Vagina (tissue), 2 donors: ENCODE measurements around the gene HDC. TPM values are rescaled to one million over a fixed set of nuclear protein-coding genes. Genes with fewer than 3 reads are reported as not detected.

Experiments used
- DNase-seq, 2 donors: peaks; one replicate each; pipeline ENCODE4 v3.0.0-alpha.2; 2017; ENCODE audit errors: extremely low spot score in 2 of 2
- H3K27ac ChIP-seq: fragments of 200-600 bp; sonication (generic); one replicate; pipeline ENCODE4 v1.5.1; 2019
- H3K27me3 ChIP-seq: fragments of 200-600 bp; sonication (generic); one replicate; pipeline ENCODE4 v1.5.1; 2019
- H3K36me3 ChIP-seq, 2 donors: fragments of 200-600 bp; sonication (generic); one replicate each; pipeline ENCODE4 v1.5.1; 2017 to 2019
- H3K4me1 ChIP-seq: fragments of 200-600 bp; sonication (generic); one replicate; pipeline ENCODE4 v1.5.1; 2019
- H3K4me3 ChIP-seq, 2 donors: fragments of 200-600 bp; sonication (generic); 1 replicate in 1 of 2; 2 replicates in 1 of 2; pipeline ENCODE4 v1.5.1; 2016 to 2019
- H3K9me3 ChIP-seq: fragments of 200-600 bp; sonication (generic); one replicate; pipeline ENCODE4 v1.5.1; 2019
- POLR2A ChIP-seq, 2 donors: fragments of 450-650 bp; IDR thresholded peaks; one replicate each; pipeline ENCODE4 v1.6.1; 2017; ENCODE audit warnings: antibody characterized with exemption in 2 of 2, mild to moderate bottlenecking in 2 of 2, moderate library complexity in 2 of 2
- POLR2AphosphoS5 ChIP-seq, 2 donors: sonication (generic); formaldehyde crosslinking; IDR thresholded peaks; one replicate each; pipeline ENCODE4 v1.9.0; 2017; ENCODE audit warnings: antibody characterized with exemption in 2 of 2, mild to moderate bottlenecking in 2 of 2, low read depth in 1 of 2; ENCODE audit not compliant: insufficient read depth in 1 of 2
- intact Hi-C: fragments of 100-400 bp; cut with DNase I; formaldehyde crosslinking; loops from one replicate; pipeline ENCODE4 v1.15.1; 2023
- total RNA-seq: library from RNA; depleted of rRNA; stranded (reverse); fragments of >200 nt; gene quantifications from one replicate; pipeline ENCODE4 v1.2.3, GENCODE V29; 2016
- TF ChIP-seq, protein P1 (sequence below), 3 experiments: fragments of 450-650 bp in 2 of 3; fragments of 200-600 bp in 1 of 3; sonication (generic) in 1 of 3; IDR thresholded peaks; one replicate each; pipeline ENCODE4 v1.5.1; 2017 to 2019; ENCODE audit warnings: antibody characterized with exemption in 3 of 3, mild to moderate bottlenecking in 2 of 3, moderate library complexity in 2 of 3

Gene HDC
- total RNA-seq, 1 donor from 2014 or later: 0.49 TPM

DNA sequence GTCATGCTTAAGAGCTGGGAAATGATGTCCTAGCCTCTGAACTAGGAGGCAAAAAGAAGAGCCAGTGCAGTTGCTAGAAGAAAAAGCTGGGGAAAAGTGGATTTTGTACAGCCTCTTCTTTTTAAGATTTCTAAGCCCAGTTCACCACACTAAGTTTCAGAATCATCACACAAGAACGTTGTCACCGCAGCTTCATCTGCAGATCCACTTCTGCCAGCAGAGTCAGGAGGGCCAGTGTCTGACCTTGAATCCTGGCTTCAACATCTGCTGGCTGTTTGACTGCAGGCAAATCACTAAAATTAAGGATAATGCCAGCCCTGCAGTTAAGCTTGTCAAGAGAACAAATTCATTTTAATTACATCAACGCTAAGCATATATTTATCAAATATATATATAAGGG, 36.2 kb downstream of the HDC start:
- intact Hi-C loops: no loop called here
- no peak overlapping the region for H3K27ac ChIP-seq
- no peak overlapping the region for H3K4me3 ChIP-seq
- no peak for DNase-seq
- H3K36me3 ChIP-seq: no peaks in the 10 kb centered on the region
- no peaks in the 10 kb centered on the region for H3K27me3 ChIP-seq
- H3K4me1 ChIP-seq: no peaks in the 10 kb centered on the region
- TF ChIP-seq, protein P1, sequence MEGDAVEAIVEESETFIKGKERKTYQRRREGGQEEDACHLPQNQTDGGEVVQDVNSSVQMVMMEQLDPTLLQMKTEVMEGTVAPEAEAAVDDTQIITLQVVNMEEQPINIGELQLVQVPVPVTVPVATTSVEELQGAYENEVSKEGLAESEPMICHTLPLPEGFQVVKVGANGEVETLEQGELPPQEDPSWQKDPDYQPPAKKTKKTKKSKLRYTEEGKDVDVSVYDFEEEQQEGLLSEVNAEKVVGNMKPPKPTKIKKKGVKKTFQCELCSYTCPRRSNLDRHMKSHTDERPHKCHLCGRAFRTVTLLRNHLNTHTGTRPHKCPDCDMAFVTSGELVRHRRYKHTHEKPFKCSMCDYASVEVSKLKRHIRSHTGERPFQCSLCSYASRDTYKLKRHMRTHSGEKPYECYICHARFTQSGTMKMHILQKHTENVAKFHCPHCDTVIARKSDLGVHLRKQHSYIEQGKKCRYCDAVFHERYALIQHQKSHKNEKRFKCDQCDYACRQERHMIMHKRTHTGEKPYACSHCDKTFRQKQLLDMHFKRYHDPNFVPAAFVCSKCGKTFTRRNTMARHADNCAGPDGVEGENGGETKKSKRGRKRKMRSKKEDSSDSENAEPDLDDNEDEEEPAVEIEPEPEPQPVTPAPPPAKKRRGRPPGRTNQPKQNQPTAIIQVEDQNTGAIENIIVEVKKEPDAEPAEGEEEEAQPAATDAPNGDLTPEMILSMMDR (IDR thresholded peaks at IDR 0.05): no peak
- TF ChIP-seq POLR2AphosphoS5 (IDR thresholded peaks at IDR 0.05; ENCODE audit: insufficient read depth in 1 of 2, low read depth in 1 of 2): no peak
- TF ChIP-seq POLR2A (IDR thresholded peaks at IDR 0.05): no peak
- H3K9me3 ChIP-seq: no peaks in the 10 kb centered on the region

DNA sequence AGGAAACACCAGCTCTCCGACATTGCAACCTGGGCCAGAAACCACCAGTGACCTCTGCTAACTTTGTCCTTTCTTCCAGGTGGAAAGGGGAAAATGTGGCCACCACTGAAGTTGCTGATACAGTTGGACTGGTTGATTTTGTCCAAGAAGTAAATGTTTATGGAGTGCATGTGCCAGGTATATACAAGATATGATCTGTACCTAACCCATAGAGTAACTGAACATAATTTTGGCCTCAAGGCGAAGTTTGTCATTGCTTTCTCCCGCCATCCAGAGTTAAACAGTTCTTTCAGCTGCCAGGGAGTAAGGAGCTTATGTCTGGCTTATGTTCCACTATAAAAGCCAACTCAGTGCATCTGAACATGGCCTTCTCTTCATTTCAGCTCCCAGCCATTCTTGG, 36.7 kb downstream of the HDC start:
- Histone ChIP-seq H3K4me1 (no peaks in the 10 kb centered on the region), H3K9me3 (no peaks in the 10 kb centered on the region), H3K27me3 (no peaks in the 10 kb centered on the region), H3K27ac (no peak overlapping the region), H3K4me3 (no peak overlapping the region), H3K36me3 (no peaks in the 10 kb centered on the region)
- no peak for DNase-seq
- intact Hi-C loops: no loop called here
- TF ChIP-seq POLR2AphosphoS5 (IDR thresholded peaks at IDR 0.05; ENCODE audit: insufficient read depth in 1 of 2, low read depth in 1 of 2) (no peak), POLR2A (IDR thresholded peaks at IDR 0.05) (no peak)
- TF ChIP-seq, protein P1 (IDR thresholded peaks at IDR 0.05): no peak

DNA sequence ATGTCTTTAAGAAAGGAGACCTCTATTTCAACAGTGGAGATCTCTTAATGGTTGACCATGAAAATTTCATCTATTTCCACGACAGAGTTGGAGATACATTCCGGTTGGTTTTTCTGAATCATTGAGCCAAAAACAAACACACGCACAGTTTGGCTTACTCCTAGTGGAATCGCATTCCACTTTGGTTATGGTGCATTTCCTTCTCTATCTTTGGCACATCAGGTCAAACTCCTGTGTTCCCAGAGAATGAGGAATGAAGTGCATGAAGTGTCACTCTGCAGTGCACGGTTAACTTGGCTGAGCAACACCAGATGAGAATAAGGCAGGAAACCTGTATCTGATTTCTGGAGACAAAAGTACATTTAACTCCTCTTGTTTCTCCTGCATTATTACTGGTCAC, 38.5 kb downstream of the HDC start:
- Histone ChIP-seq H3K9me3 (no peaks in the 10 kb centered on the region), H3K4me1 (no peaks in the 10 kb centered on the region), H3K4me3 (no peak overlapping the region), H3K36me3 (no peaks in the 10 kb centered on the region), H3K27me3 (no peaks in the 10 kb centered on the region), H3K27ac (no peak overlapping the region)
- DNase-seq: no peak
- intact Hi-C loops: no loop called here
- TF ChIP-seq POLR2AphosphoS5 (IDR thresholded peaks at IDR 0.05; ENCODE audit: insufficient read depth in 1 of 2, low read depth in 1 of 2) (no peak), POLR2A (IDR thresholded peaks at IDR 0.05) (no peak)
- TF ChIP-seq, protein P1 (IDR thresholded peaks at IDR 0.05): no peak

DNA sequence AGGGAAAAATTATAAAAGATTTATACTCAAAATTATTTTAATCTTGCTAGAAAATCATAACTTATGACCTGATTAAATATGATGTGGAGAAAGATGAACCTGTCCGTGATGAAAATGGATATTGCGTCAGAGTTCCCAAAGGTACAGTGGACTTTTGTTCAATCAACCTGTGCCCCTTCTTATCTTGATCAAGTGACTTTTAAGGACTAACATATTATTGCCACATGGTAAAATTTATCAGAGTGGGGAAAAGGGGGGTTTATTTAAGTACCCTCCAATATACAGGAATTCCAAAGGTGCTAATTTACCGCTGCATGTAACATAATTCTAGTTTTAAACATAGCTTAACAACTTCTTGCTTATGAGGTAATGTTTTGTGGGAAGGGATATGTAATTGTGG, 39.6 kb downstream of the HDC start:
- intact Hi-C loops: no loop called here
- H3K27ac ChIP-seq: no peak overlapping the region
- H3K4me3 ChIP-seq: no peak overlapping the region
- TF ChIP-seq, protein P1 (IDR thresholded peaks at IDR 0.05): no peak
- TF ChIP-seq POLR2A (IDR thresholded peaks at IDR 0.05): no peak
- no peak for TF ChIP-seq POLR2AphosphoS5 (IDR thresholded peaks at IDR 0.05; ENCODE audit: insufficient read depth in 1 of 2, low read depth in 1 of 2)
- no peaks in the 10 kb centered on the region for H3K36me3 ChIP-seq
- no peaks in the 10 kb centered on the region for H3K9me3 ChIP-seq
- DNase-seq: no peak
- H3K4me1 ChIP-seq: no peaks in the 10 kb centered on the region
- H3K27me3 ChIP-seq: no peaks in the 10 kb centered on the region

DNA sequence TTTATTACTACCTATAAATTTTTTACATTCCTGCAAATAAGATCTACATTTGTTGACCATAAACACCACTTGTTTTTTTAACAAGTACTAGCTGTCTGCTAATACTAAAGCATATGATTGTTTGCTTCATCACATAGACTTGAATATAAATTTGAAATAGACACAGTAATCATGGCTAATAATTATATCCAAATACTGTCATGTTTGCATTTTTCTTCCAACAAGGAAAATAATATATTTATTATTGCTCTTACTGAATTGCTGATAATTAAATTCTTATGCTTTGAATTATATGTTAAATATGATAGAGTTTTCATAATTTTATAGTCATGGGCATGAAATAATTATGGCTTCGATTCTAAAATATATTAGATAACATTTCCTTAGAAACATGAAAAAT, 40.5 kb downstream of the HDC start:
- no peaks in the 10 kb centered on the region for H3K4me1 ChIP-seq
- no peak overlapping the region for H3K4me3 ChIP-seq
- intact Hi-C loops: no loop called here
- DNase-seq: no peak
- H3K9me3 ChIP-seq: no peaks in the 10 kb centered on the region
- no peaks in the 10 kb centered on the region for H3K27me3 ChIP-seq
- H3K36me3 ChIP-seq: no peaks in the 10 kb centered on the region
- TF ChIP-seq POLR2AphosphoS5 (IDR thresholded peaks at IDR 0.05; ENCODE audit: insufficient read depth in 1 of 2, low read depth in 1 of 2): no peak
- TF ChIP-seq, protein P1 (IDR thresholded peaks at IDR 0.05): no peak
- no peak for TF ChIP-seq POLR2A (IDR thresholded peaks at IDR 0.05)
- no peak overlapping the region for H3K27ac ChIP-seq
